H1 (cell line): ENCODE results near the gene BICDL1. TPM values are rescaled to one million over a fixed set of nuclear protein-coding genes. Genes with fewer than 3 reads are reported as not detected.
"Not testable (repeated sequence)": the region's sequence is repeated elsewhere in the genome, so short reads cannot be mapped to it uniquely, and the experiment has no call there.

Source experiments
- CTCF ChIA-PET: fragments of 300-600 bp; sonication (Branson Sonifier 250); formaldehyde crosslinking; loops from one replicate; lab custom pipeline; 2021; ENCODE audit not compliant: partially characterized antibody; lab: Charles Lee
- POLR2A ChIA-PET: fragments of 300-600 bp; sonication (Branson Sonifier 250); formaldehyde crosslinking; loops from one replicate; lab custom pipeline; 2021; ENCODE audit warnings: inconsistent platforms; ENCODE audit not compliant: partially characterized antibody; lab: Charles Lee
- DNase-seq, 2 experiments: peaks; one replicate each; pipeline versions ENCODE4 v3.0.0 to v3.0.0-alpha.2; 2010 to 2022; ENCODE audit warnings: low spot score in 2 of 2, low read depth in 1 of 2, mixed read lengths in 1 of 2
- FAIRE-seq: peaks from 2 replicates; lab custom pipeline; 2011; peaks lifted over from hg19 to GRCh38; lab: Jason Lieb, UNC
- H2AFZ ChIP-seq: 2 replicates; pipeline ENCODE4 v1.8.1; 2012; ENCODE audit warnings: low read length, inconsistent platforms
- H2AK5ac ChIP-seq: 2 replicates; pipeline ENCODE4 v1.6.1; 2013; ENCODE audit warnings: low read depth, low read length
- H2BK120ac ChIP-seq: replicated peaks from 2 replicates; pipeline ENCODE3; 2013; ENCODE audit warnings: low read depth, low read length, inconsistent platforms
- H2BK12ac ChIP-seq: 2 replicates; pipeline ENCODE4 v1.6.1; 2013; ENCODE audit warnings: low read depth, low read length
- H2BK15ac ChIP-seq: 2 replicates; pipeline ENCODE4 v1.6.1; 2013; ENCODE audit warnings: low read length
- H2BK20ac ChIP-seq: 2 replicates; pipeline ENCODE4 v1.6.1; 2013; ENCODE audit warnings: low read length
- H2BK5ac ChIP-seq: 2 replicates; pipeline ENCODE4 v1.6.1; 2013; ENCODE audit warnings: low read depth, low read length
- H3K14ac ChIP-seq: 2 replicates; pipeline ENCODE4 v1.6.1; 2013; ENCODE audit warnings: inconsistent platforms; ENCODE audit not compliant: insufficient read length
- H3K18ac ChIP-seq: 2 replicates; pipeline ENCODE4 v1.6.1; 2013; ENCODE audit warnings: low read length; ENCODE audit errors: extremely low read depth
- H3K23ac ChIP-seq: 2 replicates; pipeline ENCODE4 v1.6.1; 2013; ENCODE audit warnings: inconsistent platforms; ENCODE audit not compliant: insufficient read length
- H3K23me2 ChIP-seq: 2 replicates; pipeline ENCODE4 v1.6.1; 2013; ENCODE audit warnings: low read depth, low read length
- H3K27ac ChIP-seq: 2 replicates; pipeline ENCODE4 v1.6.1; 2011; ENCODE audit warnings: low read depth, low read length, inconsistent platforms
- H3K27me3 ChIP-seq, 4 experiments: replicated peaks in 1 of 4; 1 replicate in 1 of 4; 2 replicates in 3 of 4; pipeline versions ENCODE4 v1.6.1 to v1.8.1; 2011 to 2013; ENCODE audit warnings: low read length in 3 of 4, mild to moderate bottlenecking in 3 of 4, inconsistent platforms in 2 of 4, mixed read lengths in 2 of 4, moderate library complexity in 1 of 4; ENCODE audit not compliant: control insufficient read depth in 3 of 4, insufficient read depth in 3 of 4; ENCODE audit errors: extremely low read depth in 1 of 4
- H3K36me3 ChIP-seq, 4 experiments: 2 replicates each; pipeline versions ENCODE4 v1.6.1 to v1.8.1; 2011 to 2013; ENCODE audit warnings: mild to moderate bottlenecking in 4 of 4, low read length in 3 of 4, moderate library complexity in 2 of 4, control low read depth in 1 of 4, inconsistent platforms in 1 of 4; ENCODE audit not compliant: insufficient read depth in 4 of 4, control insufficient read depth in 2 of 4
- H3K4ac ChIP-seq: replicated peaks from 2 replicates; pipeline ENCODE3; 2013; ENCODE audit warnings: low read length, low read depth, mixed read lengths, inconsistent platforms; ENCODE audit not compliant: insufficient read length
- H3K4me1 ChIP-seq, 4 experiments: replicated peaks in 1 of 4; 1 replicate in 1 of 4; 2 replicates in 3 of 4; pipeline versions ENCODE4 v1.6.1 to v1.8.1; 2011 to 2013; ENCODE audit warnings: low read length in 3 of 4, inconsistent platforms in 2 of 4, mixed read lengths in 1 of 4; ENCODE audit not compliant: insufficient read depth in 4 of 4, control insufficient read depth in 3 of 4
- H3K4me2 ChIP-seq, 2 experiments: 2 replicates each; pipeline versions ENCODE4 v1.6.1 to v1.8.1; 2011 to 2013; ENCODE audit warnings: low read depth in 2 of 2, low read length in 2 of 2, control low read depth in 1 of 2, inconsistent platforms in 1 of 2, mild to moderate bottlenecking in 1 of 2; ENCODE audit not compliant: insufficient read depth in 1 of 2
- H3K4me3 ChIP-seq, 4 experiments: fragments of 200-600, 300-600 bp in 1 of 4; sonication (generic), shearing (Covaris generic), sonication (Bioruptor Twin) in 1 of 4; 2 replicates each; pipeline versions ENCODE4 v1.5.1 to v1.8.1; 2011 to 2016; ENCODE audit warnings: low read length in 4 of 4, low read depth in 3 of 4, control low read depth in 2 of 4, inconsistent platforms in 2 of 4, mild to moderate bottlenecking in 2 of 4, mixed read lengths in 1 of 4, moderate library complexity in 1 of 4; ENCODE audit not compliant: insufficient read depth in 2 of 4; ENCODE audit errors: extremely low read depth in 1 of 4
- H3K56ac ChIP-seq: replicated peaks from 2 replicates; pipeline ENCODE3; 2013; ENCODE audit warnings: low read depth, mild to moderate bottlenecking, mixed read lengths, low read length, inconsistent platforms; ENCODE audit not compliant: insufficient read length
- H3K79me1 ChIP-seq: 2 replicates; pipeline ENCODE4 v1.6.1; 2013; ENCODE audit warnings: low read depth, low read length, control low read depth
- H3K79me2 ChIP-seq, 2 experiments: 2 replicates each; pipeline versions ENCODE4 v1.6.1 to v1.8.1; 2012 to 2013; ENCODE audit warnings: low read length in 2 of 2, mild to moderate bottlenecking in 2 of 2, inconsistent platforms in 1 of 2; ENCODE audit not compliant: insufficient read depth in 2 of 2, control insufficient read depth in 1 of 2
- H3K9ac ChIP-seq, 4 experiments: replicated peaks in 1 of 4; 1 replicate in 1 of 4; 2 replicates in 3 of 4; pipeline versions ENCODE4 v1.6.1 to v1.8.1; 2011 to 2013; ENCODE audit warnings: low read depth in 3 of 4, low read length in 3 of 4, control low read depth in 2 of 4, mild to moderate bottlenecking in 2 of 4, moderate library complexity in 2 of 4, inconsistent platforms in 1 of 4; ENCODE audit errors: extremely low read depth in 1 of 4
- H3K9me3 ChIP-seq, 2 experiments: 2 replicates each; pipeline versions ENCODE4 v1.6.1 to v1.8.1; 2012 to 2013; ENCODE audit warnings: mild to moderate bottlenecking in 2 of 2, moderate library complexity in 2 of 2, control low read depth in 1 of 2, inconsistent platforms in 1 of 2, low read depth in 1 of 2, low read length in 1 of 2, mixed read lengths in 1 of 2; ENCODE audit not compliant: insufficient read depth in 2 of 2
- H4K20me1 ChIP-seq, 2 experiments: replicated peaks in 1 of 2; 2 replicates each; pipeline versions ENCODE3 to v1.8.1; 2011 to 2013; ENCODE audit warnings: inconsistent platforms in 2 of 2, low read length in 2 of 2, mild to moderate bottlenecking in 1 of 2; ENCODE audit not compliant: insufficient read depth in 2 of 2, control insufficient read depth in 1 of 2
- H4K5ac ChIP-seq: 2 replicates; pipeline ENCODE4 v1.6.1; 2013; ENCODE audit warnings: low read length, low read depth, mixed read lengths, inconsistent platforms; ENCODE audit not compliant: insufficient read length
- H4K8ac ChIP-seq: 2 replicates; pipeline ENCODE4 v1.8.0; 2013; ENCODE audit warnings: mild to moderate bottlenecking, moderate library complexity, low read length, inconsistent platforms; ENCODE audit not compliant: insufficient read depth; ENCODE audit errors: extremely low read depth
- H4K91ac ChIP-seq: replicated peaks from 2 replicates; pipeline ENCODE3; 2013; ENCODE audit warnings: low read length, mixed read lengths, inconsistent platforms; ENCODE audit not compliant: insufficient read length
- ATF2 ChIP-seq: IDR thresholded peaks from 2 replicates; pipeline ENCODE4 v1.6.1; 2012; ENCODE audit warnings: low read length, inconsistent platforms
- TCF12 ChIP-seq: IDR thresholded peaks from 2 replicates; pipeline ENCODE4 v1.6.1; 2011; ENCODE audit warnings: low read depth, mild to moderate bottlenecking, low read length
- WGBS, 2 experiments: shearing (Covaris generic) in 1 of 2; methylation state at CpG; one replicate each; pipeline versions ENCODE4 v1.1.6 to v1.1.7; 2013 to 2015; ENCODE audit warnings: low lambda C conversion rate in 2 of 2, mixed read lengths in 2 of 2, inconsistent platforms in 1 of 2, low coverage in 1 of 2, missing lambda C conversion rate in 1 of 2; ENCODE audit not compliant: insufficient replicate concordance in 2 of 2, insufficient coverage in 1 of 2, insufficient read length in 1 of 2; ENCODE audit errors: extremely low coverage in 1 of 2, missing lambda C conversion rate in 1 of 2; 5-methylcytosine and 5-hydroxymethylcytosine counted together
- polyA plus RNA-seq, 7 experiments: library from polyadenylated mRNA; depleted of rRNA in 3 of 7; stranded (reverse) in 5 of 7; unstranded in 2 of 7; fragments of >200 nt in 5 of 7; fragments of 200-250 nt in 2 of 7; gene quantifications; 1 replicate in 5 of 7; 2 replicates in 1 of 7; 4 replicates in 1 of 7; pipeline versions ENCODE4 v1.2.1 to v1.2.3, GENCODE V29; 2011 to 2013; ENCODE audit warnings: missing spikeins in 2 of 7, mixed read lengths in 2 of 7
- total RNA-seq: library from RNA; stranded (reverse); fragmentation: NEBNext Ultra II Directional; extraction: Animal tissue kit (Norgen Biotek cat#: 25700); gene quantifications from 2 replicates; pipeline ENCODE4 v1.2.1, GENCODE V29; 2021

BICDL1 gene
- total and polyA plus RNA-seq, 2 of the 8 experiments (the other 6 are each of a cell fraction or from before 2014, with no cell fraction given), result 17.2 to 25.9 TPM

GRCh38 chr12:120013659-120014380 lies 24.8 kb downstream of the BICDL1 start (continued):
- TF ChIP-seq ATF2, result no peak
- no peak for TF ChIP-seq TCF12
- TF ChIP-seq, all 59 proteins: peak for 0

GRCh38 chr12:120014381-120014735 lies 25.3 kb downstream of the BICDL1 start:
- FAIRE-seq, result not testable (repeated sequence)
- WGBS, 2 experiments, result 96% methylated on average over 10 of the region's 11 CpGs; no CpG with 5 or more reads in 1 of the 2 experiments

More at GRCh38 chr12:120014381-120014735, 25.3 kb downstream of the BICDL1 start:
- DNase-seq, H4K8ac ChIP-seq, H2BK5ac ChIP-seq, H3K9me3 ChIP-seq, H4K20me1 ChIP-seq, H2BK12ac ChIP-seq, H3K14ac ChIP-seq, H3K36me3 ChIP-seq, H2AK5ac ChIP-seq, POLR2A ChIA-PET, H3K4me3 ChIP-seq, H4K91ac ChIP-seq, H2BK120ac ChIP-seq, H3K79me1 ChIP-seq, H3K4me2 ChIP-seq, H3K27me3 ChIP-seq, H3K79me2 ChIP-seq, H4K5ac ChIP-seq, H2BK20ac ChIP-seq, H3K56ac ChIP-seq, H3K27ac ChIP-seq, H3K23me2 ChIP-seq, H3K18ac ChIP-seq, H3K9ac ChIP-seq, CTCF ChIA-PET, H2BK15ac ChIP-seq, H3K4me1 ChIP-seq, H3K4ac ChIP-seq, H3K23ac ChIP-seq, H2AFZ ChIP-seq: not testable (repeated sequence)
